Measurements from ENCODE around the gene PABPC4L. TPM values are rescaled to one million over a fixed set of nuclear protein-coding genes. Genes with fewer than 3 reads are reported as not detected.
"Not testable (repeated sequence)": the region's sequence is repeated elsewhere in the genome, so short reads cannot be mapped to it uniquely, and the experiment has no call there.

PABPC4L gene
- not detected for total RNA-seq

DNA sequence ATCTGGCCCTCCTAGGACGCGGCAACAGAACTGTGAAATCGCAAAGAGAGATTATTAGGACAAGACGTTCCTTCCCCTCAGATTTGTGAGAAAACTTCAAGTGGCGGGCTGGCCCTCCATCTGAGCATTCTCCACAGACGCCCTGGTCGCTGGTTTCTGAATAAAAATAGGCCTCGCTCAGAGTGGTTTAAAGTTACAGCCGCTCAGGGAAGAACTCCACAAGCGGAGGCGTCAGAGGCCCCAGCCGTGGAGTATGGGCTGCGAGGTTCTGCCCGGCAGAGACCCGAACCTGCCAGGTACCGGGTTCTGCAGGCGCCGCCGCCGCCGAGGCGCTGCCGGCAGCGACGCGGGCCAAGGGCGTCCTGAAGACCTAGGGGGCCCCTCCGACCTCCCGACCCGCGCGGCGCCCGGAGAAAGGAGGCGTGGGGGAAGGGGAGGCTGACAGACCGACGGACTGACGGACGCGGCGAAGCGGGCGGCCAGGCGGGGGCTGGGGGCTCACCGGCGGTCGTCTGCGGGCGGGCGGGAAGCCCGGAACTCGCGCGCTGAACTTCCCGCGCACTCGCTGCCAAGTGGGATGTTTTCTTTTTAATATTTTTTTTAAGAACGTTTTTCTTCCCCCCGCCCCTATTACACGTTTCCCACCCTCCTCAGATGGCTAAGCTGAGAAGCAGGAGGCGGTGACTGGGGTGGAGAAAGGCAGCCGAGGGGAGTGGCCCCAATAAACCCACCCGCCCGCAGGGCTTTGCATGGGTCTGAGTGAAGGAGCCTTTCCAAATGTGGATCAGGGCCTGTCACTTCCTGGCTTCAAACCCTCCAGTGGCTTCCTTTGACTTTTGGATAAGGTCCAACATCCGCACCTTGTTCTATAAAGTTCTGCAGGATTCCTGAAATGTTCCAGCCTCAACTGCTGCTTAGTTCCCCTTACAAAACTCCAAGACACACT lies at the start of gene PABPC4L:
Gene PABPC4L (minus strand): TSS at position 574 of the 946 bp plus-strand sequence. CDS start 770 bp downstream, outside the sequence.
- Mint-ChIP-seq H3K4me3 (no peak within 1 kb of the TSS), H3K9me3 (peaks cover 3% of the 10 kb centered on the region), H3K27ac (no peak within 1 kb of the TSS), H3K27me3 (peaks cover 20% of the 10 kb centered on the region), H3K36me3 (no peaks in the 10 kb centered on the region), H3K4me1 (no peaks in the 10 kb centered on the region)
- DNase-seq, result no peak

DNA sequence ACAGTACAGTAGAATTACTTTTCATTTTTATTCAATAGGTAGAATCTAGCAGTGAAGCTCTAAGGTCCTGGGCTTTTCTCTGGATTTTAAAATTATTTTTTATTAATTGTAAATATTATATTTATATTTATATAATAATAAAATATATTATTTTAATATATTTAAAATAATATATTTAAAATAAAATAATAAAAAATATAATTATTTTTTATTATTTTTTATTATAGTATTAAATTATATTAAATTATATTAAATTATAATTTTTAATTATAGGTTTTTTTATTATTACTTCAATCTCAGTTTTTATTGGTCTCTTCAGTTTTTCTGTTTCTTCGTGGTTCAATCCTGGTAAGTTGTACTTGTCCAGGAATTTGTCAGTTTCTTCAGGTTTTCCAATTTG lies 49.7 kb upstream of the PABPC4L start:
- Mint-ChIP-seq H3K27ac (no peak overlapping the region), H3K9me3 (peaks cover 12% of the 10 kb centered on the region), H3K27me3 (no peaks in the 10 kb centered on the region), H3K4me1 (no peaks in the 10 kb centered on the region), H3K4me3 (no peak overlapping the region), H3K36me3 (no peaks in the 10 kb centered on the region)
- no peak for DNase-seq

DNA sequence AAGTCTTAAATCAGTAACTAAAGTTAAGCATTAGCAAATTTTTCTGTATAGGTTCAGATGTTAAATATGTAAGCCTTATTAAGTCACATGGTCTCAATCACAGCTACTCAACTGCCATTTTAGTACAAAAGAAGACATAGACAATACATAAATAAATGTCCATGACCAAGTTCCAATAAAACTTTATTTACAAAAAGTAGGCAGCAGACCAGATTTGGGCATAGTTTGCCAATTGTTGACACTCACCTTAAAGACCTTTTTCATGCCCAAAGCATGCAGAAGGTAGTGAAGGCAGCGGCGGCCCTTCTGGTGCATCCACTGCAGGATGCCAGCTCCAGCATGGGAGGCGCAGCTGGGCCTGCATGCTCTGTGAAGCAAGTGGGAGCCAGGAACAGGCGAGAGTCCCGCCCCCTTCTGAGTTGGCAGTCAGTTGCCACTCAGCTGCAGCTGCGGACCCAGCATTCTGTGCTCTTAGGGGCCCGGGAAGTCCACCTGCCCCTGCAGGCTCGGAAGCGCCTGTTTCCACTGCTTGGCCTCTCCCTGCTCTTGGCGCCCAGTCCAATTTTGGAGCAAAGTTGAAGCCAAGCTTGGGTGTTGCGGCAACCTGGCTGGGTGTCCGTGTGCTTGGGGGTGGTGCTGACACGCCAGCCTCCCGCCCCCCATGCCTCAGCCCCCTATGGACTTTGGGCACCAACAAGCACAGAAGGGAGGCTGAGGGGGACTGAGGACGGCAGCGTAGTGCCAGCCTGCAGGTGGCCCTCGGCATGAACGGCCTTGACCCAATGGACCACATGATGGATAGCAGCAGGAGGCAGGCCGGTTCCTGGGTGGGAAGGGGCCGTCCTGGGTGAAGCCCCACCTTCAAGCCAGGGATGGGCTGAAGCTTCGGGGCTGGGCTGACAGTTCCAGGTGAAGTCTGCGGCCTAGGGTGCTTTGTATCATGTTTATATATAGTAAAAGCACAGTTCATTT lies 42.4 kb upstream of the PABPC4L start:
- Mint-ChIP-seq H3K36me3 (no peaks in the 10 kb centered on the region), H3K27me3 (no peaks in the 10 kb centered on the region), H3K27ac (no peak overlapping the region), H3K4me3 (no peak overlapping the region), H3K9me3 (peaks cover 1% of the 10 kb centered on the region), H3K4me1 (no peaks in the 10 kb centered on the region)
- DNase-seq, result no peak

DNA sequence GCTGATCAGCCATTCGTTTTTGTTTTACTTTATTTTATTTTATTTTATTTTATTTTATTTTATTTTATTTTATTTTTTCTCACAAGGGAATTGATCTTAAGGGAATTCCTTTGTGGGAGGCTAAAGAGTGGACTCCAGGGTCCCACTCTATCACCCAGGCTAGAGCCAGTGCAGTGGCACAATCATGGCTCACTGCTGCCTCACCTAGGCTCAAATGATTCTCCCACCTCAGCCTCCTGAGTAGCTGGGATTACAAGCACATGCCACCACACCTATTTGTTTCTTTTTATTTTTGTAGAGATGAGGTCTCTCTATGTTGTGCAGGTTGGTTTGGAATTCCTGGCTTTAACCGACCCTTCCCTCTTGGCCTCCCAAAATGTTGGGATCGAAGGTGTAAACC lies 17.5 kb upstream of the PABPC4L start:
- Mint-ChIP-seq H3K4me3 (no peak overlapping the region), H3K27ac (no peak overlapping the region), H3K27me3 (no peaks in the 10 kb centered on the region), H3K36me3 (no peaks in the 10 kb centered on the region), H3K9me3 (peaks cover 8% of the 10 kb centered on the region), H3K4me1 (no peaks in the 10 kb centered on the region)
- no peak for DNase-seq

DNA sequence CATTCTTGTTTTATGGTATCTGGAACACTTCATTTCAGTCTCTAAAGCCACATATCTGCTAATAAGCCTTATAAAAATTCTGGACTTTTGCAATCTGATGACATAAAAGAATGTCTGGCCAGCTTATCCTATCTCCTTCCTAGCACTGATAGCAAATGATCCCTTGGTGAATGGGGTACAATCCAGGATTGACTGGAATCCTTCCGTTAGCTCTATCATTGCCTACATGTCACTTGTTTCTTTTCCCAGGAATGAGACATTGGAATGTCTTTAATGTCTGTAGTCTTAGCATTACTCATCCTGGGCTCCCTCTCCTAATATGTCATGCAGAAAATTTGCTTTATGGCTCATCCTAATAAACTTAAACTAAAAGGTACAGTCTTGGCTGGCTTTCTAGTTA lies 14.8 kb upstream of the PABPC4L start:
- H3K4me1 Mint-ChIP-seq, result no peaks in the 10 kb centered on the region
- peaks cover 8% of the 10 kb centered on the region for H3K9me3 Mint-ChIP-seq
- DNase-seq, result no peak
- no peak overlapping the region for H3K27ac Mint-ChIP-seq
- H3K27me3 Mint-ChIP-seq, result no peaks in the 10 kb centered on the region
- no peak overlapping the region for H3K4me3 Mint-ChIP-seq
- no peaks in the 10 kb centered on the region for H3K36me3 Mint-ChIP-seq

DNA sequence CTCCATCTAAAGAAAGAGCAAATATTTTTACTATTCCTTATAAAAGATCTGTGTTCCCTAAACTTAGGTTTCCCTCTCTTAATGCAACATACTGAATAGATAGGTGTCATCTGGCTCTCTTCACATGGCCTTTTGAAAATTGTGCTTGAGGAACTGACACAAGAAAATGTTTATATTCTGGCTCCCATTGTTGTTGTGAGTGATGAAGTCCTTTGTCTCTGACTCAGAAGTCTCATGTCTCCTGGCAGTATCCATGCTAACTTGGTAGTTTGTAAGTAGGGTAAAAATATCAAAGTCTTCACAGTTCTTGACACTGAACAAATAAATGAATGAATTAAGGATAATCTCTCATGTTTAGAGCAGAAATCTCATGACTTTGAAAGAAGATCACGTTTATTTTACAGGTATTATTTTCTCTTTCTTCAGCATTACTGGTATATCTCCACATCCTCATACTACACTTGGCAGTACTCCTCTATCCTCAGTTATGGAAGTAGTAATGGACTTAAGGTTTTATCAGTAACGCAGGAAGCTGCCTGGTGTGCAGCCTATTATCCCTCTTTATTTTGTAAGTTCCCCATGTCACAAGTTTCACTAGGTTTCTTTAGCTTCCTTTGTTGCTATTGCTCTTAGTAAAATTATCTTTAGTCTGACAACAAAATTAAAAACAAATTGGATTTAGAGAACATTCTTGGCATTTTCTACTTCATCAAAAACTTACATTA lies 14.2 kb upstream of the PABPC4L start:
- DNase-seq, result no peak
- Mint-ChIP-seq H3K27me3 (no peaks in the 10 kb centered on the region), H3K4me3 (no peak overlapping the region), H3K4me1 (no peaks in the 10 kb centered on the region), H3K36me3 (no peaks in the 10 kb centered on the region), H3K9me3 (peaks cover 8% of the 10 kb centered on the region), H3K27ac (no peak overlapping the region)

DNA sequence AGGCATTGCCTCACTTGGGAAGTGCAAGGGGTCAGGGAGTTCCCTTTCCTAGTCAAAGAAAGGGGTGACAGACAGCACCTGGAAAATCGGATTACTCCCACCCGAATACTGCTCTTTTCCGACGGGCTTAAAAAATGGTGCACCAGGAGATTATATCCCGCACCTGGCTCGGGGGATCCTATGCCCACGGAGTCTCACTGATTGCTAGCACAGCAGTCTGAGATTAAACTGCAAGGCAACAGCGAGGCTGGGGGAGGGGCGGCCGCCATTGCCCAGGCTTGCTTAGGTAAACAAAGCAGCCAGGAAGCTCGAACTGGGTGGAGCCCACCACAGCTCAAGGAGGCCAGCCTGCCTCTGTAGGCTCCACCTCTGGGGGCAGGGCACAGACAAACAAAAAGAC lies 6.4 kb upstream of the PABPC4L start:
- not testable (repeated sequence) for H3K27ac Mint-ChIP-seq, H3K4me3 Mint-ChIP-seq, H3K4me1 Mint-ChIP-seq, DNase-seq, H3K27me3 Mint-ChIP-seq, H3K36me3 Mint-ChIP-seq, H3K9me3 Mint-ChIP-seq

DNA sequence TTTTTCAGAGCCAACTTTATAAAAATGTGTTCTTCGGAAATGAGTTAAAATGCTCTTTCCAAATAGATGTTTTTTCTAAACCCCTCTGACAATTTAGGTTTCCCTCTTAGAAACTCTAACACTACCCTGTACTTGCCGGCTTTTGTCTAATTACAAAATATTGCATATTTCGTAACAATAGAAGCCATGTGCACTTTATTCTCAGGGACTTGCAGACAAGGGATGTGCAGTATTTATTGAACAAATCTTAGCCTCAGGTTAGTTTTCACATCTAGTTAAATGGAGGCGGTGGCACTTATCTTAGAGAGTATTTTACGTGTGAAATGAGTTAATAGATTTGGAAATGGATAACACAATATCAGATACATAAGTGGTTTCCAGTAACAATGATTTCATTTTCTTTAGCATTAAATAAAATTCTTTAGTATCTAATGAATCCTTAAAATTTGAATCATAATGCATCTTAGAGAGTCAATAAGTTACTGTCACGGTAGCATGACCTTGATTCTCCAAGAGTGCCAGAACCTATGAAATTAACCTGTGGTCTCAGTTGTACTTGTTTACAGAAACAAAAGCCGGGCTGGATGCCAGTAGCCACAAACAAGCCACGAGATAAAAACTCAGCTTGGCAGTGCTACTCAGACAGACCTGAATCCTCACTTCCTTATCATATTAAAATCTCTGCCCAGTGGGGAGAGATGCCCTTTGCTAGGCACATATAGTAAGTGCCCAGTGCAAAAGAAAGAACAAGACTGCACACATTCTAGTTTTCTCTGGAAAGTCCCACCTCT lies 772 bp upstream of the PABPC4L start:
- H3K36me3 Mint-ChIP-seq, result no peaks in the 10 kb centered on the region
- no peak overlapping the region for H3K4me3 Mint-ChIP-seq
- no peak overlapping the region for H3K27ac Mint-ChIP-seq
- no peak for DNase-seq
- peaks cover 3% of the 10 kb centered on the region for H3K9me3 Mint-ChIP-seq
- H3K4me1 Mint-ChIP-seq, result no peaks in the 10 kb centered on the region
- H3K27me3 Mint-ChIP-seq, result peaks cover 20% of the 10 kb centered on the region

DNA sequence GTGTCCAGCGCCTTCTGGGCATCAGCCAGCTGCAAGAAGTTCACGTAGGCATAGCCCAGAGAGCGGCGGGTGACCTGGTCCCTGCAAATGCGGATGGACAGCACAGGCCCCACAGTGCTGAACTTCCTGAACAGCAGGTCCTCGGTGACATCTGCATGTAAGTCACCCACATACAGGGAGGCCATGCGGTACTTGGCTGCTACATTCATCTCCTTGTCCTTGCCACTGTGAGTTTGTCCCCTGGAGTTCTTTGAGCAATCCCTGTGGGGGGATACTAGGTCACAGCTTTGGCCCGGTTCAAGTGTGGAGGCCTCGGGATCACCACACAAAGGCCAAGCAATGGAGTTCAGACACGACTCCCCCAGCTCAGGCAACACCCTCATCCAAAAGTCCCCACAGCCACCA lies 776 bp downstream of the PABPC4L start:
- Mint-ChIP-seq H3K27ac (no peak overlapping the region), H3K36me3 (no peaks in the 10 kb centered on the region), H3K4me3 (no peak overlapping the region), H3K9me3 (peaks cover 3% of the 10 kb centered on the region), H3K27me3 (peaks cover 20% of the 10 kb centered on the region), H3K4me1 (no peaks in the 10 kb centered on the region)
- DNase-seq, result no peak

DNA sequence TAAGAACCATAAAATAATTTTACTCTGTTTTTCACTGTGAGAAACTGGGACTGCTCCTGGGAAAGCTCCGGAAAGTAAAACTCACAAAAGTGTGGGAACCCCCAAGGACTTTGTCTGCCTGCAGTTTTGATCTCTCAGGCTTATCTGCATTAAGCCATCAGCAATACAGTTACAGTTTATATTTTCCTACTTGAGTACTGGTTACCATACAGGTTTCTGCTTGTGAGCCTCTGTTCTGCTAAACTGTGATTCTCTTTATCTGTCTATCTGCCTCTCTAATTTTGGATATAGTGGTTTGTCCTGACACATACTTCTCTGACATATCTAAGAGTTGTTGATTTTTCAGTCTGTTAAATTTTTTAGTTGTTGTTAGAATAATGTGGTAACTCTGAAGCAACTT lies 11.6 kb downstream of the PABPC4L start:
- DNase-seq, result no peak
- Mint-ChIP-seq H3K4me1 (no peaks in the 10 kb centered on the region), H3K4me3 (no peak overlapping the region), H3K27me3 (no peaks in the 10 kb centered on the region), H3K9me3 (peaks cover 14% of the 10 kb centered on the region), H3K27ac (no peak overlapping the region), H3K36me3 (no peaks in the 10 kb centered on the region)

DNA sequence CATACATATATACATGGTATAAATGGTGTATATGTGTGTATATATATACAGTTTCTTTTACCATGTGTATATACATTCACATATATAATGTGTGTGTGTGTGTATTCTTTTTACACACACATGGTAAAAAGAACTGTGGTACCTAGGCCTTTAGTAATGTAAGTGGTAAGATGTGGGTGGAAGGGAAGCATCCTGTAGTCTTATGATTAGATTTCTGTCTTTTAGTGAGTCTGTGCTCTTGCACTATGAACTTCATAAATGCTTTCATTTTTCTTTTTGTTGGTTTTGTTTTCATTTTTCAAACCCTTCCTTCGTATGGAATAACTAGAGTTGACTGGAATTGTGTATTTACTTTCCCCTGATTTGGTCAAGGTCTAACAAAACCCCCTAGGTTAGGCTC lies 12.1 kb downstream of the PABPC4L start:
- Mint-ChIP-seq H3K36me3 (no peaks in the 10 kb centered on the region), H3K27ac (no peak overlapping the region), H3K4me3 (no peak overlapping the region), H3K9me3 (peaks cover 15% of the 10 kb centered on the region), H3K4me1 (no peaks in the 10 kb centered on the region), H3K27me3 (no peaks in the 10 kb centered on the region)
- DNase-seq, result no peak

DNA sequence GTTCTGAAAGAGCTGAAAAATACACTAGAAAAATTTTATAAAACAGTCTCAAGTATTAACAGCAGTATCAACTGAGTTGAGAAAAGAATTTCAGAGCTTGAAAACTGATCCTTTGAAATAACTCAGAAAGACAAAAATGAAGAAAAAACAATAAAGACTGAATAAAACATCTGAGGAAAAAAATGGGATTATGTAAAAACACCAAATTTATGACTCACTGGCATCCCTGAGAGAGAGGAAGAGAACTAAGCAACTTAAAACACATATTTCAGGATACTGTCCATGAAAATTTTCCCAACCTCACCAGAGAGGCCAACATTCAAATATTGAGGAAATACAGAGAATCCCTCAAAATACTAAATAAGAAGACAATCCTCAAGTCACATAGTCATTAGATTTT lies 22.9 kb downstream of the PABPC4L start:
- no peak overlapping the region for H3K27ac Mint-ChIP-seq
- no peak for DNase-seq
- no peaks in the 10 kb centered on the region for H3K4me1 Mint-ChIP-seq
- H3K4me3 Mint-ChIP-seq, result no peak overlapping the region
- H3K36me3 Mint-ChIP-seq, result no peaks in the 10 kb centered on the region
- peaks cover 16% of the 10 kb centered on the region for H3K9me3 Mint-ChIP-seq
- no peaks in the 10 kb centered on the region for H3K27me3 Mint-ChIP-seq

DNA sequence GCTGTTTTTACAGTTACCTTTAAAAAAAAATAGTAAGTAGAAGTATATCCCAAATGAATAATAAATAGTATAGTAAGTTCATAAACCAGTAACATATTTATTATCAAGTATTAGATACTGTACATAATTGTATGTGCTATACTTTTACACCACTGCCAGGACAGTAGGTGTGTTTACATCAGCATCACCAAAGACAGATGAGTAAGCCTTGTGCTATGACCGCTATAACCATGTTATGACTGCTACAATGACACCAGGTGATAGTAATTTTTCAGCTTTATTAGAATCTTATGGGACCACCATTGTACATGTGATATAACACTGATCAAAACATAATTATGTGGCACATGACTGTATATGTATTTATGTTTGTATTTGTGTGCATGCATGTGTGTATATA lies 27.3 kb downstream of the PABPC4L start:
- H3K36me3 Mint-ChIP-seq, result no peaks in the 10 kb centered on the region
- no peaks in the 10 kb centered on the region for H3K4me1 Mint-ChIP-seq
- DNase-seq, result no peak
- no peaks in the 10 kb centered on the region for H3K27me3 Mint-ChIP-seq
- no peak overlapping the region for H3K27ac Mint-ChIP-seq
- H3K9me3 Mint-ChIP-seq, result peaks cover 9% of the 10 kb centered on the region
- no peak overlapping the region for H3K4me3 Mint-ChIP-seq

DNA sequence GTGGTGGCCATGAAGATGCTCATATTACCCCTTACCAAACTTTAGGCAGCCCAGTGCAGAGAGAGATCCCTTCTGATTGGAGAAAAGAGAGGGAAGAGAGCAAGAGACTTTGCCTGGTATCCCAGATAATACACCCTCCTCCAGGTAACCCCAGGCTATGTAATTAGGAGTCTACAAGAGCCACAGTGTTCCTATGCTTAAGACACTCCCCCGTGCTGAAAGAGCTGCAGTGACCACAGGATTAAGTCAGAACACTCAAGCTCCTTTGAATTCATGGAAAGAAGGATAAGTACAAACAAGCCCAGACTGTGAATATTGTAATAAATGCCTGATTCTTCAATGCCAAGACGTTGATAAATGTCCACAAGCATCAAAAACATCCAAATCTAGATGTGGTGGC lies 41.4 kb downstream of the PABPC4L start:
- Mint-ChIP-seq H3K4me3 (no peak overlapping the region), H3K36me3 (no peaks in the 10 kb centered on the region), H3K9me3 (peaks cover 5% of the 10 kb centered on the region), H3K4me1 (no peaks in the 10 kb centered on the region), H3K27me3 (no peaks in the 10 kb centered on the region), H3K27ac (no peak overlapping the region)
- DNase-seq, result no peak

Data from activated naive CD8-positive, alpha-beta T cell treated with anti-CD3 and anti-CD28 coated beads for 36 hours (primary cell).